CD4-positive, alpha-beta T cell treated with Interleukin-6 for 4 hours (primary cell): Measurements from ENCODE around the gene CARD18.
"Not testable (repeated sequence)": the region's sequence is repeated elsewhere in the genome, so short reads cannot be mapped to it uniquely, and the experiment has no call there.

Experiments
- DNase-seq: peaks from one replicate; pipeline ENCODE4 v3.0.0-alpha.2; 2020; ENCODE audit warnings: mixed read lengths

Gene CARD18

GRCh38 chr11:105132716-105133511, 6.7 kb downstream of the CARD18 start:
- DNase-seq = no peak

- DNase-seq = peak; percentile 7
These were observed 9.3 kb downstream of the CARD18 start for GRCh38 chr11:105130189-105130813.

- DNase-seq = no peak
These were observed 14.8 kb downstream of the CARD18 start for GRCh38 chr11:105124756-105125155.

GRCh38 chr11:105111145-105111944, 28.2 kb downstream of the CARD18 start:
- DNase-seq = no peak

GRCh38 chr11:105110688-105111030, 28.9 kb downstream of the CARD18 start:
- no peak for DNase-seq

- DNase-seq = no peak
These were observed 29.5 kb downstream of the CARD18 start for GRCh38 chr11:105109855-105110687.

GRCh38 chr11:105109321-105109720, 30.2 kb downstream of the CARD18 start:
- DNase-seq = no peak

- DNase-seq = no peak
These were observed 31.3 kb downstream of the CARD18 start for GRCh38 chr11:105108247-105108646.

GRCh38 chr11:105107226-105107825, 32.2 kb downstream of the CARD18 start:
- not testable (repeated sequence) for DNase-seq

GRCh38 chr11:105106140-105106539, 33.4 kb downstream of the CARD18 start:
- DNase-seq = no peak

GRCh38 chr11:105104292-105104691, 35.3 kb downstream of the CARD18 start:
- no peak for DNase-seq

- DNase-seq = no peak
These were observed 36.2 kb downstream of the CARD18 start for GRCh38 chr11:105103336-105103735.

GRCh38 chr11:105102079-105102581, 37.4 kb downstream of the CARD18 start:
- DNase-seq = not testable (repeated sequence)

- DNase-seq = no peak
These were observed 38.5 kb downstream of the CARD18 start for GRCh38 chr11:105100981-105101630.

GRCh38 chr11:105100206-105100605, 39.4 kb downstream of the CARD18 start:
- peak; percentile 56 for DNase-seq

- DNase-seq = not testable (repeated sequence)
These were observed 40.0 kb downstream of the CARD18 start for GRCh38 chr11:105099594-105099993.

- DNase-seq = no peak
These were observed 47.0 kb downstream of the CARD18 start for GRCh38 chr11:105092256-105093239.
